ENCODE measurements around the gene KIF3B. TPM values are rescaled to one million over a fixed set of nuclear protein-coding genes. Genes with fewer than 3 reads are reported as not detected.

KIF3B gene
- total RNA-seq, 2 experiments from 2014 or later = 27.4 to 27.6 TPM

Other genes with a start within 250 kb of the KIF3B start
- gene HCK, start 225.4 kb upstream of the KIF3B start, total RNA-seq = not detected
- gene TM9SF4, start 167.9 kb upstream of the KIF3B start, total RNA-seq = 10 to 100 TPM; 37.9 to 39.1 TPM
- gene PLAGL2, start 69.9 kb upstream of the KIF3B start, total RNA-seq = 10 to 100 TPM; 63.3 to 64.9 TPM
- gene POFUT1, start 69.8 kb upstream of the KIF3B start, total RNA-seq = 10 to 100 TPM; 37.1 to 38.9 TPM
- 100 to 1,000 TPM; 155 to 162 TPM for gene ASXL1, start 80.7 kb downstream of the KIF3B start, total RNA-seq